Coronary artery (tissue), 2 donors: ENCODE measurements around the gene MAPK8.

Experiments used
- DNase-seq: peaks from one replicate; pipeline ENCODE4 v3.0.0-alpha.2; 2017; ENCODE audit warnings: low spot score
- H3K27ac ChIP-seq, 2 donors: fragments of 200-600 bp; sonication (generic); one replicate each; pipeline ENCODE4 v1.5.1; 2016 to 2019
- H3K4me3 ChIP-seq: fragments of 200-600 bp; sonication (generic); 2 replicates; pipeline ENCODE4 v1.5.1; 2016; ENCODE audit warnings: mild to moderate bottlenecking, moderate library complexity
- TF ChIP-seq, protein P1 (sequence below): fragments of 200-600 bp; sonication (generic); IDR thresholded peaks from one replicate; pipeline ENCODE4 v1.5.1; 2019; ENCODE audit warnings: antibody characterized with exemption

The MAPK8 gene

DNA sequence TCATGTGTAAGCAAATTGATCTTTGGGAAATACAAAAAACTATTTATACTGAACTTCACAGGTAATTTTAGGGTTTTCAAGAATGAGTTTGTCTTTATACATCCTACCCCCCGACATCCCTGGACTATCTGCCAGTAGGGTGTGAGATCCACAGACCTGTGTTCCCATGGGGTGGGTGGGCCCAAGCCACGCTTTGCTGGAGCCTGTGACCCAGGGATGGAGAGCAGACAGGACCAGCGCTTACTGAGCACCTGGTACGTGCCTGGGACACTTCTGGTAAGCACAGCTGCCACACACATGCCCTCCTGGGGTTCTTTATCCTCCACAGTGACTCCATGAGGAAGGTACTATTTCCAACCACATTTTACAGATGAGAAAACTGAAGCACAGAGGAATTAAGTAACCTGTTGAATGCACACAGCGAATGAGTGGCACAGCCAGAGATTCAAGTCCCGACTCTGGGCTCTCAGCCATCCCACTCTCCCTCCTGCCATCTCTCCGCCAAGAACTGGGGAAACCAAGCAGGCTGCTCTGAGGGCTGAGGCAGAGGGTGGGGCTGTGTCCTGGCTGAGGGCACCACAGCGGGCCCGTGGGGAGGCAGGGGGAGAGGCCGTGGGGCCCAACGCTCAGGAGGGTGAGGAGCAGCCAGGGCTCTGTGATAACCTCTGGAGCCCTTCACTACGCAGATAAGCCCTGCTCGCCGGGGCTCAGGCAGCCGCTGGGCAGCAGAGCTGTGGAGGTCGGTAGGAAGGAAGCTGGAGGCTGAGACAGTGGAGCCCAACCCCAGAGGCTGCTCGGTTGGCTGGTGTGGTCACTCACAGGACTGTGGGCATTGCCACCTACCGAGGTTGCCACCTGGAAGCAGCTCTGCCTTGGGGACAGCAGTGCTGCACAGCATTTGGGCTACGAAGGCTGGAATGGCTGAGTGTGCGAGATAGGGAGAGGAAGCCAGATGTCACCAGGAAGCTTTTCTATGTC lies 174.2 kb downstream of the MAPK8 start:
- H3K4me3 ChIP-seq = no peak overlapping the region
- TF ChIP-seq, protein P1, sequence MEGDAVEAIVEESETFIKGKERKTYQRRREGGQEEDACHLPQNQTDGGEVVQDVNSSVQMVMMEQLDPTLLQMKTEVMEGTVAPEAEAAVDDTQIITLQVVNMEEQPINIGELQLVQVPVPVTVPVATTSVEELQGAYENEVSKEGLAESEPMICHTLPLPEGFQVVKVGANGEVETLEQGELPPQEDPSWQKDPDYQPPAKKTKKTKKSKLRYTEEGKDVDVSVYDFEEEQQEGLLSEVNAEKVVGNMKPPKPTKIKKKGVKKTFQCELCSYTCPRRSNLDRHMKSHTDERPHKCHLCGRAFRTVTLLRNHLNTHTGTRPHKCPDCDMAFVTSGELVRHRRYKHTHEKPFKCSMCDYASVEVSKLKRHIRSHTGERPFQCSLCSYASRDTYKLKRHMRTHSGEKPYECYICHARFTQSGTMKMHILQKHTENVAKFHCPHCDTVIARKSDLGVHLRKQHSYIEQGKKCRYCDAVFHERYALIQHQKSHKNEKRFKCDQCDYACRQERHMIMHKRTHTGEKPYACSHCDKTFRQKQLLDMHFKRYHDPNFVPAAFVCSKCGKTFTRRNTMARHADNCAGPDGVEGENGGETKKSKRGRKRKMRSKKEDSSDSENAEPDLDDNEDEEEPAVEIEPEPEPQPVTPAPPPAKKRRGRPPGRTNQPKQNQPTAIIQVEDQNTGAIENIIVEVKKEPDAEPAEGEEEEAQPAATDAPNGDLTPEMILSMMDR = no peak
- DNase-seq = peak; percentile 52
- H3K27ac ChIP-seq = no peak overlapping the region

DNA sequence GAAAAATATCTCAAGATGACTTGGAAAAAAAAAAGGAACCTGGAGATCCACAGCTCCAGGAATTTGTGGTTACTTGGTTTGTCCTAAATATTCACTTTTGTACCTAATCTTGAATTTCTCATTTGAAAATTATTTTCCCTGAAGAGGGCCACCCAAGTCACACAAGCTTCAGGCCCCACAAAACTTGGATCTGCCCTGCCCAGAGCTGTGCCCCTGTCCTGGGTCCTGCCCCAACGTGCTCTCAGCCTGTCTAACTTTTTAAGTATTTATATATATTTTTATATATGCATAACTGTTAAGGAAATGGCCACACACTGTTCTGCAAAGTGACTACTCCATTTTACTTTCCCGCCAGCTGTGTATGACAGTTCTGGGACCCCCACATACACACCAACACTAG lies 174.9 kb downstream of the MAPK8 start:
- Histone ChIP-seq H3K27ac (no peak overlapping the region), H3K4me3 (no peak overlapping the region)
- no peak for DNase-seq
- TF ChIP-seq, protein P1 = no peak

DNA sequence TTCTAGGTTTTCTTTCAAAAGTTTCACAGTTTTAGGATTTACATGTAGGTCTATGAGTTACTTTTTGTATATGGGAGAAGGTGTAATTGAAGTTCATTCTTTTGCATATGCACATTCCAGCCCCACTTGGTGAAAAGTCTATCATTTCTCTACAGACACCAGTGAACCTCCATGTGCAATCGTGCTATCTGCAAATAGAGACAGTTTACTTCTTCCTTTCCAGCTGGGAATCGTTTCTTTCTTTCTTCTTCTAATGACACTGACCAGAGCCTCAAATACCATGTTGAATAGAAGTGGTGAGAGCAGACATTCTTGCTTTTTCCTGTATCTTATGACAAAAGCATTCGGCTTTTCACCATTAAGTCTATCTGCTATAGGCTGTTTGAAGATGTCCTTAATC lies 175.7 kb downstream of the MAPK8 start:
- TF ChIP-seq, protein P1 = no peak
- Histone ChIP-seq H3K27ac (no peak overlapping the region), H3K4me3 (no peak overlapping the region)
- no peak for DNase-seq

- TF ChIP-seq, protein P1 = no peak
- DNase-seq = no peak
- Histone ChIP-seq H3K27ac (no peak overlapping the region), H3K4me3 (no peak overlapping the region)
Observed at GRCh38 chr10:48484911-48485310, 178.4 kb downstream of the MAPK8 start.

DNA sequence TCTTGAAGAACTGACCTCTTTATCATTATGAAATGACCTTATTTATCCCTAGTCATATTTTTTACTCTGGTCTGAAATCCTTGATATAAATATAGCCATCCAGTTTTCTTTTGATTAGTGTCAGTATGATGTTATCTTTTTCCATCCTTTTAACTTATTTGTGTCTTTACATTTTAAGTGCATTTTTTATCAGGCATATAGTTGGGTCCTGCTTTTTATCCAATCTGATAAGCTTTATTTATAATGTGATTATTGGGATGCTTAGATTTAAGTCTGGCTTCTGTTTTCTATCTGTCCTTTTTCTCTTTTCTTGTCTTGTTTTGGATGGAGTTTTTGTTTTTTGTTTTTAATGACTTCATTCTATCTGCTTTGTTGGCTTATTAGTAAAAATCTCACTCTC lies 179.2 kb downstream of the MAPK8 start:
- no peak for DNase-seq
- TF ChIP-seq, protein P1 = no peak
- no peak overlapping the region for H3K27ac ChIP-seq
- H3K4me3 ChIP-seq = no peak overlapping the region

- Histone ChIP-seq H3K4me3 (no peak overlapping the region), H3K27ac (no peak overlapping the region)
- no peak for DNase-seq
- TF ChIP-seq, protein P1 = no peak
Observed at GRCh38 chr10:48487244-48487643, 180.8 kb downstream of the MAPK8 start.
